COLO829 (cell line): ENCODE measurements around the gene TBX3.
"Not testable (repeated sequence)": the region's sequence is repeated elsewhere in the genome, so short reads cannot be mapped to it uniquely, and the experiment has no call there.

Experiments used
- DNase-seq: peaks from one replicate; pipeline ENCODE4 v3.0.0; 2012; ENCODE audit warnings: low spot score

Gene TBX3

DNA sequence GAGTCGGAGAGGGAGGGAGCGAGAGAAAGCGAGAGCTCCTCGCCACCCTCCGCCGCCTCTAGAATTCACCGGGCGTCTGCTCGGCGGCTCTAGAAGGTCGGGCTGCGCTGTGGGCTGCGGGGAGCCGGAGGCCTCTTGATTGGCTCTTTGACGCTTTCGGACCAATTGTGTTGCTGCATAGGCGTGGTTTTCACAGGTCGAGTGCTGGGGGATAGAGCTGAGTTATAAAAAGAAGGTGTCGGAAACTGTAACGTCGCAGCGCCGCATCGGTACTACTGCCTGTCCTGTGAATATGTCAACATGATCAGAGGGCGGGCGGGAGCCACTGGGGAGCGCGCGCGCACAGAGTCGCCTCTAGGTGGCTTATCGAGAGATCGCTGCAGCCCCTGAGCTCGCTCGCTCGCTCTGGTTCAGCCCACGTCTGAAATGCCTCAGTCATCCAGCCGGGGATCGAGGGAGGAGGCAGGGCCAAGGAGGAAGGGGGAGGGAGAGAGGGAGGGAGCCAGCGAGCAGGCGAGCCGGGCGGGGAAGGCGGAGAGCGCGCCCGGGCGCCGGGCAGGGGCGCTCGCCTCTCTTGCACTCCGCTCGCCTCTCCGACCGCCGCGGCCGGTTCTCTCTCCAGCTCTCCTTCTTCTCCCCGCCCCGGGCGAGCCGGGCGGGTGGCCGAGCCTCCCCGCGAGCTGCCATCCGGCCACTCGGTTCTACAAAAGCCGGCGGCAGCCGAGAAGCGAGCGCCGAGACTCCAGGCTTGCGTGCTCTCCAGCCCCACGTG lies at the start of gene TBX3:
Gene TBX3 (minus strand): TSS at position 78 of the 772 bp plus-strand sequence. CDS start 975 bp downstream, outside the sequence.
- DNase-seq, result peak; percentile 96

DNA sequence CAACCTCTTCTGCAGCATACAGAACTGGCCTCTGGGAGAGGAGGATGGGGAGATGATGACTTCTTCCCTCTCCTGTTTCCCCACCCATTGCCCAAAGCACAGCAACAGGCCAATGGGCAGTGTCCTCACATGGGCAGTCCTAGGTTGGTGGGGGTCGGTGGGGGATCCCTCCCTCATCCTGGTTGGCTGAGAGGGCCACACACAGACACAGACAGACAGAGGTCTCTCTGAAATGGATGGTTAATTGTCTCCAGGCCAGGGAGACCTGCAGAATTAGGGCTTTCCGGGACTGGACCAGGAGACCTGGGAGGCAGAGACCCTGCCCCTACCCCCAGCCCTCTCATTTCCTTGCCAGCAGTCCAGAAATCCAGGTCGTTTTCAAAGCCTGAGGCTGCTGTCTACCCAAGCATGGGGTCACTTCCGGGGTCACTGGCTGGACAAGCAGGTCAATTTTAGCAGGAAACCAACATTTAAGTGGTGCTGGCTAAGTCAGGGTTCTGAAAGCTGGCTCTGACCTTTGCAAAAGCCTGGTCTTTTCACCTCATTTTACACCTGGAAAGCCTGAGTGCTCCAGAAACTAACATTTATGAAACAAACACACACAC lies 48.6 kb upstream of the TBX3 start:
- DNase-seq, result no peak

GRCh38 chr12:114729731-114730130 lies 45.8 kb upstream of the TBX3 start:
- no peak for DNase-seq

- DNase-seq, result no peak
Observed at GRCh38 chr12:114726092-114726710, 42.2 kb upstream of the TBX3 start.

DNA sequence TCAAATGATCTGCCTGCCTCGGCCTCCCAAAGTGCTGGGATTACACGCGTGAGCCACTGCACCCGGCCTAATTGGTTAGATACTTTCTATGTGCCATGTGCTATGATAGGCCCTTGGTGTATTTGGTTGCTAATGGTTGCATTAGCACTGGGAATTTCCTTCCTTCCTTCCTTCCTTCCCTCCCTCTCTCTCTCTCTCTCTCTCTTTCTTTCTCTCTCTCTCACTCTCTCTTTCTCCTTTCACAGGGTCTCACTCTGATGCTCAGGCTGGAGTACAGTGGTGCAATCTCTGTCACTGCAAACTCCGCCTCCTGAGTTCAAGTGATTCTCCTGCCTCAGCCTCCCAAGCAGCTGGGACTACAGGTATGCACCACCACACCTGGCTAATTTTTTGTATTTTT lies 38.2 kb upstream of the TBX3 start:
- DNase-seq, result not testable (repeated sequence)

- no peak for DNase-seq
Observed at GRCh38 chr12:114721266-114721665, 37.3 kb upstream of the TBX3 start.

GRCh38 chr12:114713466-114714215 lies 29.7 kb upstream of the TBX3 start:
- no peak for DNase-seq

- DNase-seq, result no peak
Observed at GRCh38 chr12:114711689-114712152, 27.7 kb upstream of the TBX3 start.

- DNase-seq, result no peak
Observed at GRCh38 chr12:114710151-114710550, 26.2 kb upstream of the TBX3 start.

DNA sequence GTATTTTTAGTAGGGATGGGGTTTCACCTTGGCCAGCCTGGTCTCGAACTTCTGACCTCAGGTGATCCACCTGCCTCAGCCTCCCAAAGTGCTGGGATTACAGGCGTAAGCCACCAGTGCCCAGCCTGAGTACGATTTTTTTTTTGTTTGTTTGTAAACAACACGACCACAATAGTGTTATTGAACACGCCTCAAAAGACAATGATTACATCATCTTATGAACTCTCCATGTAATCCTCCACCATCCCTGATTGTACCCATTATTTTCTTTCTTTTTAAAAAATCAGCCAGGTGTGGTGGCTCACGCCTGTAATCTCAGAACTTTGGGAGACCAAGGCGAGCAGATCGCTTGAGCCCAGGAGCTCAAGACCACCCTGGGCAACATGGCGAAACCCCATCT lies 25.1 kb upstream of the TBX3 start:
- no peak for DNase-seq

- DNase-seq, result not testable (repeated sequence)
Observed at GRCh38 chr12:114708598-114708997, 24.6 kb upstream of the TBX3 start.

- DNase-seq, result no peak
Observed at GRCh38 chr12:114704096-114704495, 20.1 kb upstream of the TBX3 start.

DNA sequence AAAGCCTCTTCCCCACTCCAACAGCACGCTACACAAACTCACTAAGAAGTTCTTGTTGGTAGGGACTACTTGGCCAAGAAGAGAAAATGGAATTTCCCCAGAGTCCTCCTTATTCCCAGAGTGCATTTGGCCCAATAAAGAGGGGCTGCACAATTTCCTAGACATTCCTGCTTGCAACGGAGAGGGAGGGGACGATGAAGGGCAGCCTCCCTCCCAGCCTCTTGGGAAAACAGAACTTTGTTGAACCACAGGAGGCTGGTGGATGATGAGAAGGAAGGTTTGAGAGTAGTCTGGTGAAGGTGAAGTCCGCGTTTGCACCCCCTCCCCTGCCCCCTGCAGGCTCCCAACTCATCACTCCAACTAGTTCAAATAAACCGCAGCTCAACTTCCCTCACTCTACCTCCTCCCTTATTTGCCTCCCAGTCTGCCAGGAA lies 19.1 kb upstream of the TBX3 start:
- no peak for DNase-seq

- DNase-seq, result no peak
Observed at GRCh38 chr12:114702462-114702861, 18.5 kb upstream of the TBX3 start.

DNA sequence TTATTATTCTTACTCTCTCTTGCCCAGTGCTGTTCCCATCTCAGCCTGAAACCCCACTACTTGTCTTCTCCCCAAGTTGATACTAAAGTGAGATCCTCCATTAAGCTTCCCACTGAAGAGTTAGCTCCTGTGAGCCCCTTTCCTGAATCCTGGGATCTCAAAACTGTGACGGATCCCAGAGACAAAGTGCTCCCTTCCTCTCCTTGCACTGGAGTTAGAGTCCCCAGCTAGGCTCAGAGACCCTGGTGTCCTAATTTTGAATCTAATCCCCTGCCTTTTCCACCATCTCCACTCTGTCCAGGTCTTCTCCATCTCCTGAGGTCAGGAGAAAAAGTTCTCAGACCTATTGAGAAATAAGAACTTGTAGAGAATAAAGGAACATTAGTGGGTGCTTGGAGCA lies 17.6 kb upstream of the TBX3 start:
- no peak for DNase-seq

GRCh38 chr12:114701104-114701414 lies 17.1 kb upstream of the TBX3 start:
- no peak for DNase-seq

DNA sequence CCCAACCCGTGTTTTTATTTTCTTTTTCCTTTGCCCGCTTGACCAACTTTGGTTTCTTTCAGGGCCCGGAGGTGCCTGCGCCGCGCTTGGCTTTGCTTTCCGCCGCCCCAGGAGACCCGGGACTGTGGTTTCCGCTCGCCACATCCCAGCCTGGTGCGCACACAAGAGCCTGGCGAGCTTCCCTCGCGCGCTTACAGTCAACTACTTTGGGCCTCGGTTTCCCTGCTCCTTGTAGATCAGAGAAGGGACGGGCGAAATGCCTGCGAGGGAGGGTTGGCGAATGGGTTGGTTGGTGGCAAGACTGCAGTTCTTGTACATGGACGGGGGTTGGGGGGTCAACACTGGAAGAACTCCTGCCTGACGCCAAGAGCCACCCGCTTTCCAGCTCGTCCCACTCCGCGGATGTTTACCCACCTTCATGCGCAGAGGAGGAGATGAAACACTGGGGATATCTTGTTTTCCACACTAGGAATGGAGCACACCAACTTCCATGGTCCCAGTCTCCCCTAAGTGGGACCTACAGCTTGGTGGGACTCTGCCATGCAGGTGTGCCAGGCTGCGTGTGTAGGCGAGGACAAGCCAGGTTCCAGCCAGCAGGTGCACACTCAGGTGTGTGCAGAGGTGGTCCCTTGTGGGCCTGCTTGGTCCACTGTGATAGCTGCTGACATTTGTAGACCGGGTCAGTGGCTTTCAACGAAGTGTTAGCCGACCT lies 16.6 kb upstream of the TBX3 start:
- DNase-seq, result no peak

DNA sequence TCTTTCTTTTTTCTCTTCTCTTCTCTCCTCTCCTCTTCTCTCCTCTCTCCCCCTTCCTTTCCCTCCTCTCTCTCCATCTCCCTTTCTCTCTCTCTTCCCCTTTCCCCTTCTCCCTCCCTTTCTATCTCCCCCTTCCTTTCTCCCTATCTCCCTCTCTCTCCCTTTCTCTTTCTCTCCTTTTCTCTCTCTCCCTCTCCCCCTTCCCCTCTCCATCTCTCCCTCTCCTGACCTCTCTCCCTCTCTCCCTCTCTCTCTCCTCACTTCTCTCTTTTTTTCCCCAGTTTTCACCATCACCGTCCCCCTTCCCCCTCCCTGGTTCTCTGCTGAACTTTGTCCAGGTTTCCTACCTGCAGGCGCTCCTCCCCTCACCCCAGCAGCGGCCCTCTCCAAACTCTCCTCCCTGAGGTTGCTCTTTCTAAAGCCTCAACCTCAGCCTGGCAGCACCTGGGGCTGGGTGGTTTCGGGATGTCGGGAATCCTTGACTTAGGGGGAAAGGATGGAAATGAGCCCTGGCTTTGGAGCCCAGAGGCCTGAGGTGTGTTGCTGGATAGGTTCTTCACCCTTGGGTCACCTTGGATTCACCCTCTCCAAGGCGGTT lies 14.7 kb upstream of the TBX3 start:
- DNase-seq, result no peak

DNA sequence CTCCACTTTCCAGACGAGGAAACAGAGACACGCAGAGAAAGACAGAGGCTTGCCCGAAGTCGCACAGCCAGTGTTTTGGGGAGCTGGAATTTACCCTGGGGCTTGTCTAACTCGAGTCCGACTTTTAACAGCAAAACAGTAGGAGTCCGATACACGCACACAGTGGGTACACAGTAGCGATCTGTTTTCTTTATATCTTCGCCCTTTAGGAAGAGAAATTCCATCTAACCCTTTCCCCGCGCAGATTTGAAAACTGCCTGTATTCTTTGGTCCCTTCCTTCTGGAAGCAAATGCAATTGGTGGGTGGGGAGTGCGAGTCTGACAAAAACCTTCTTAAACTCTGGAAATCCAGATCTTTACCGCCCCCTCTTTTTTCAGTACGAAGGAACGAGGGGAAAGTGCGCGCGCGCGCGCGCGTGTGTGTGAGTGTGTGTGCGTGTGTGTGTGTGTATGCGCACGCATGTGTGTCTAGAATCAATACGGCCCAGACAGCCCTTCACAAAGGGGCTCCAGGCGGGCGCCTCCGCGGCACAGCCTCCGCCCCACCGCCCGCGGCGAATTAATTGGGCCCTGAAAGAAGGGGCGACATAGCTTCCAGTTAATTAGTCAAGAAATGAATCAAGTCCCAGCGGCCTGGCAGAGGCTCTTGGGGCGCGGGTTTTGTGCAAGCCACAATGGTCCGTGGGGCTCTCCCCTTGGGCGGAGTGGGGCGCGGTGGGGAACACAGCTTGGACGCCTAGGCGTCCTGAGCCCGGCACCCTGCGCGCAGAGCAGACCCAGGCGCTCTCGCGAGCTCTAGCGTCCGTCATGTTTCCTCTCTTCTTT lies 14.0 kb upstream of the TBX3 start:
- no peak for DNase-seq

DNA sequence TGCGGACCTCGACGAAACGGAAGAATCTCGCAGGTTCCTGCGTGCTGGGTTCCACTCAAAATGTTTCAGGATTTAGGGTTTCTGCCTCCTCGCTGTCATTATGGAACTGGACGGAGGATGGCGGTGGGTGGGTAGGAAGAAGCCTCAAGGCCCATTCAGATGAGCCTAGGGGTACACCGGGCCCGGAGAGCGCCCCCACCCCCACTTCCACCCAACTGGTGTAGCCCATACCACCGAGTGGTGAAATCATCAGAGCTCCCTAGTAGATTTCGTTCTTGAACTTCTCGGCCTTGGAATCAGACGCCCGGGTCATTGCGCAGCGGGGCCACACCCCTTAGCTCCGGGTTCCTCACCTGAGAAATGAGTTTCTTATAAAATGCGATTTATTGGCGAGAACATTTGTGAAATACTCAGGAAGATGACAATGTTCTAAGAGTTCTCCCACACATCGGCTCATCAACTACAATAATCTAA lies 13.3 kb upstream of the TBX3 start:
- no peak for DNase-seq
